Kasumi-1 (cell line): ENCODE data around the gene ALDOB.
A peak's percentile ranks its signal among the peaks of the same experiment; 100 is the strongest.

Source experiments
- DNase-seq, 2 experiments: peaks; one replicate each; lab custom pipeline; 2025; lab: John Stamatoyannopoulos, UW

The ALDOB gene

GRCh38 chr9:101435601-101436079 is at the start of gene ALDOB:
ALDOB (minus strand) TSS chr9:101435774; CDS start chr9:101430887, 4,887 bp downstream.
- no peak for DNase-seq

GRCh38 chr9:101484046-101484445 is 48.5 kb upstream of the ALDOB start:
- DNase-seq: no peak

GRCh38 chr9:101481261-101481660 is 45.7 kb upstream of the ALDOB start:
- no peak for DNase-seq

GRCh38 chr9:101480386-101480785 is 44.8 kb upstream of the ALDOB start:
- no peak for DNase-seq

- no peak for DNase-seq
Measured at GRCh38 chr9:101479338-101480030, 43.9 kb upstream of the ALDOB start.

GRCh38 chr9:101478906-101479305 is 43.3 kb upstream of the ALDOB start:
- DNase-seq: no peak

GRCh38 chr9:101478444-101478843 is 42.9 kb upstream of the ALDOB start:
- DNase-seq: no peak

- DNase-seq: no peak
Measured at GRCh38 chr9:101477736-101478135, 42.2 kb upstream of the ALDOB start.

- DNase-seq: no peak
Measured at GRCh38 chr9:101477214-101477613, 41.6 kb upstream of the ALDOB start.

GRCh38 chr9:101476576-101477208 is 41.1 kb upstream of the ALDOB start:
- no peak for DNase-seq

- DNase-seq: no peak
Measured at GRCh38 chr9:101472891-101473290, 37.3 kb upstream of the ALDOB start.

GRCh38 chr9:101470929-101471328 is 35.4 kb upstream of the ALDOB start:
- no peak for DNase-seq

GRCh38 chr9:101470021-101470420 is 34.4 kb upstream of the ALDOB start:
- DNase-seq: no peak

- DNase-seq: no peak
Measured at GRCh38 chr9:101469026-101469425, 33.5 kb upstream of the ALDOB start.

- no peak for DNase-seq
Measured at GRCh38 chr9:101468116-101468515, 32.5 kb upstream of the ALDOB start.

- DNase-seq: no peak
Measured at GRCh38 chr9:101467690-101468089, 32.1 kb upstream of the ALDOB start.

GRCh38 chr9:101466863-101467262 is 31.3 kb upstream of the ALDOB start:
- no peak for DNase-seq

- DNase-seq: peak; percentile 68 to 72
Measured at GRCh38 chr9:101465326-101465915, 29.8 kb upstream of the ALDOB start.

- DNase-seq: no peak
Measured at GRCh38 chr9:101463397-101463796, 27.8 kb upstream of the ALDOB start.

GRCh38 chr9:101462558-101462957 is 27.0 kb upstream of the ALDOB start:
- DNase-seq: no peak

GRCh38 chr9:101460965-101461364 is 25.4 kb upstream of the ALDOB start:
- no peak for DNase-seq

- peak; percentile 89 to 95 for DNase-seq
Measured at GRCh38 chr9:101458963-101459631, 23.5 kb upstream of the ALDOB start.

GRCh38 chr9:101457003-101457402 is 21.4 kb upstream of the ALDOB start:
- DNase-seq: no peak
